Myocyte (in vitro differentiated cells): ENCODE measurements around the gene SMYD3. TPM values are rescaled to one million over a fixed set of nuclear protein-coding genes. Genes with fewer than 3 reads are reported as not detected.

Source experiments
- DNase-seq: peaks from one replicate; pipeline ENCODE4 v3.0.0-alpha.2; 2012; ENCODE audit warnings: low read depth
- total RNA-seq: library from RNA; depleted of rRNA; stranded (reverse); fragments of >200 nt; gene quantifications from 2 replicates; pipeline ENCODE4 v1.2.3, GENCODE V29; 2014

Gene SMYD3
- total RNA-seq, 1 donor from 2014 or later: 18.7 TPM

- no peak for DNase-seq
These were observed 89.1 kb downstream of the SMYD3 start for GRCh38 chr1:246417813-246418564.

- peak; percentile 32 for DNase-seq
These were observed 89.8 kb downstream of the SMYD3 start for GRCh38 chr1:246417152-246417812.

GRCh38 chr1:246416261-246416660 lies 90.8 kb downstream of the SMYD3 start:
- no peak for DNase-seq

GRCh38 chr1:246415028-246415427 lies 92.1 kb downstream of the SMYD3 start:
- DNase-seq: no peak

- DNase-seq: no peak
These were observed 93.6 kb downstream of the SMYD3 start for GRCh38 chr1:246413430-246413829.

- no peak for DNase-seq
These were observed 103.0 kb downstream of the SMYD3 start for GRCh38 chr1:246404078-246404477.

GRCh38 chr1:246398126-246398813 lies 108.8 kb downstream of the SMYD3 start:
- DNase-seq: peak; percentile 14

- DNase-seq: no peak
These were observed 110.0 kb downstream of the SMYD3 start for GRCh38 chr1:246397046-246397445.

GRCh38 chr1:246396322-246396721 lies 110.8 kb downstream of the SMYD3 start:
- DNase-seq: no peak

GRCh38 chr1:246394121-246394520 lies 113.0 kb downstream of the SMYD3 start:
- no peak for DNase-seq

- DNase-seq: no peak
These were observed 116.2 kb downstream of the SMYD3 start for GRCh38 chr1:246390855-246391254.

GRCh38 chr1:246384616-246385015 lies 122.5 kb downstream of the SMYD3 start:
- DNase-seq: no peak

- no peak for DNase-seq
These were observed 123.3 kb downstream of the SMYD3 start for GRCh38 chr1:246383791-246384190.

GRCh38 chr1:246383239-246383589 lies 123.9 kb downstream of the SMYD3 start:
- DNase-seq: no peak

GRCh38 chr1:246382589-246383238 lies 124.4 kb downstream of the SMYD3 start:
- DNase-seq: no peak

GRCh38 chr1:246381452-246381851 lies 125.6 kb downstream of the SMYD3 start:
- DNase-seq: no peak

GRCh38 chr1:246377625-246378153 lies 129.4 kb downstream of the SMYD3 start:
- DNase-seq: no peak

- no peak for DNase-seq
These were observed 133.1 kb downstream of the SMYD3 start for GRCh38 chr1:246373828-246374569.

GRCh38 chr1:246372559-246372958 lies 134.5 kb downstream of the SMYD3 start:
- peak; percentile 41 for DNase-seq

- DNase-seq: no peak
These were observed 140.0 kb downstream of the SMYD3 start for GRCh38 chr1:246367041-246367440.

GRCh38 chr1:246365708-246366107 lies 141.4 kb downstream of the SMYD3 start:
- no peak for DNase-seq
